HepG2 (cell line): ENCODE measurements around the gene BTAF1. TPM values are rescaled to one million over a fixed set of nuclear protein-coding genes. Genes with fewer than 3 reads are reported as not detected.
A peak's percentile ranks its signal among the peaks of the same experiment; 100 is the strongest.

Source experiments
- AGO2 ChIP-seq: fragments of 200-400 bp; formaldehyde crosslinking; optimal IDR thresholded peaks from 2 replicates; pipeline ENCODE3; 2017; ENCODE audit warnings: mild to moderate bottlenecking, low read depth, low read length, moderate library complexity
- ATAD3A ChIP-seq: sonication (generic); formaldehyde crosslinking; IDR thresholded peaks from 2 replicates; pipeline ENCODE4 v1.4.0; 2020; ENCODE audit warnings: missing genetic modification reagents
- BCL3 ChIP-seq: sonication (generic); formaldehyde crosslinking; IDR thresholded peaks from 2 replicates; pipeline ENCODE4 v1.5.1; 2020; ENCODE audit warnings: mild to moderate bottlenecking, missing genetic modification reagents, moderate library complexity
- DMAP1 ChIP-seq: IDR thresholded peaks from 2 replicates; pipeline ENCODE4 v1.6.1; 2016
- GATAD2A ChIP-seq: IDR thresholded peaks from 2 replicates; pipeline ENCODE4 v1.6.1; 2016
- NAIF1 ChIP-seq: sonication (generic); formaldehyde crosslinking; IDR thresholded peaks from 2 replicates; pipeline ENCODE4 v1.5.0; 2020; ENCODE audit warnings: mild to moderate bottlenecking, missing genetic modification reagents, borderline replicate concordance
- NFE2 ChIP-seq: sonication (generic); formaldehyde crosslinking; IDR thresholded peaks from 2 replicates; pipeline ENCODE4 v1.4.0; 2020; ENCODE audit warnings: missing genetic modification reagents
- REPIN1 ChIP-seq: sonication (generic); formaldehyde crosslinking; IDR thresholded peaks from 2 replicates; pipeline ENCODE4 v1.8.0; 2022; ENCODE audit warnings: missing genetic modification reagents, low read depth, mild to moderate bottlenecking, borderline replicate concordance
- REST ChIP-seq, 2 experiments: IDR thresholded peaks; 2 replicates each; pipeline ENCODE4 v1.6.1; 2011 to 2012; ENCODE audit warnings: low read length in 2 of 2, borderline replicate concordance in 1 of 2, low read depth in 1 of 2, mild to moderate bottlenecking in 1 of 2, moderate library complexity in 1 of 2
- SIX4 ChIP-seq: sonication (generic); formaldehyde crosslinking; IDR thresholded peaks from 2 replicates; pipeline ENCODE4 v1.4.0; 2020; ENCODE audit warnings: missing genetic modification reagents
- SOX13 ChIP-seq, 3 experiments: fragments of 450-650 bp in 1 of 3; sonication (generic) in 1 of 3; formaldehyde crosslinking in 1 of 3; IDR thresholded peaks in 2 of 3; conservative IDR thresholded peaks in 1 of 3; 2 replicates each; pipeline versions ENCODE4 v1.5.0 to v1.6.1; 2016 to 2020; ENCODE audit warnings: antibody characterized with exemption in 1 of 3, mild to moderate bottlenecking in 1 of 3, missing compliant biosample characterization in 1 of 3, missing genetic modification reagents in 1 of 3, moderate library complexity in 1 of 3
- ZBTB20 ChIP-seq: sonication (generic); formaldehyde crosslinking; IDR thresholded peaks from 2 replicates; pipeline ENCODE4 v1.8.1; 2023; ENCODE audit warnings: missing genetic modification reagents, low read depth, mild to moderate bottlenecking, borderline replicate concordance
- ZNF547 ChIP-seq: sonication (generic); formaldehyde crosslinking; IDR thresholded peaks from 2 replicates; pipeline ENCODE4 v1.5.1; 2020; ENCODE audit warnings: mild to moderate bottlenecking, missing genetic modification reagents
- ZNF678 ChIP-seq: sonication (generic); formaldehyde crosslinking; IDR thresholded peaks from 2 replicates; pipeline ENCODE4 v1.4.0; 2020; ENCODE audit warnings: mild to moderate bottlenecking, missing genetic modification reagents
- polyA plus RNA-seq, 8 experiments: library from polyadenylated mRNA; depleted of rRNA in 3 of 8; stranded (reverse) in 7 of 8; unstranded in 1 of 8; fragments of >200 nt; fragmentation: Illumina TruSeq in 4 of 8; extraction: Trizol in 4 of 8; gene quantifications; 2 replicates each; pipeline versions ENCODE4 v1.2.1 to v1.2.3, GENCODE V29; 2011 to 2016; ENCODE audit warnings: low read depth in 4 of 8, missing spikeins in 1 of 8, mixed read lengths in 1 of 8; ENCODE audit not compliant: insufficient read depth in 1 of 8
- total RNA-seq, 5 experiments: library from RNA; depleted of rRNA; stranded (reverse); fragments of >200 nt; fragmentation: Illumina TruSeq; extraction: Trizol; gene quantifications; 2 replicates each; pipeline ENCODE4 v1.2.3, GENCODE V29; 2016; ENCODE audit warnings: low read depth in 1 of 5
- TF ChIP-seq, protein P1 (sequence below): IDR thresholded peaks from 2 replicates; pipeline ENCODE4 v1.6.1; 2018; ENCODE audit warnings: missing genetic modification reagents
- TF ChIP-seq, protein P2 (sequence below): IDR thresholded peaks from 2 replicates; pipeline ENCODE4 v1.6.1; 2018; ENCODE audit warnings: missing genetic modification reagents, mild to moderate bottlenecking, missing compliant biosample characterization
- TF ChIP-seq, protein P3 (sequence below), 2 experiments: sonication (generic) in 1 of 2; formaldehyde crosslinking in 1 of 2; IDR thresholded peaks; 2 replicates each; pipeline versions ENCODE4 v1.4.0 to v1.6.1; 2018 to 2020; ENCODE audit warnings: missing genetic modification reagents in 2 of 2, borderline replicate concordance in 1 of 2, low read depth in 1 of 2, mild to moderate bottlenecking in 1 of 2, missing biosample characterization in 1 of 2

BTAF1 gene
- total and polyA plus RNA-seq, 2 of the 13 experiments (the other 11 are each of a cell fraction or from before 2014, with no cell fraction given), result 38.6 to 54.1 TPM

GRCh38 chr10:91908337-91909116 is 15.0 kb upstream of the BTAF1 start (continued):
- peak; percentile 70; the same call in 1 of the 2 replicates for TF ChIP-seq BCL3 (CRISPR knock-in tag)
- peak; percentile 68 for TF ChIP-seq AGO2
- TF ChIP-seq, protein P1, sequence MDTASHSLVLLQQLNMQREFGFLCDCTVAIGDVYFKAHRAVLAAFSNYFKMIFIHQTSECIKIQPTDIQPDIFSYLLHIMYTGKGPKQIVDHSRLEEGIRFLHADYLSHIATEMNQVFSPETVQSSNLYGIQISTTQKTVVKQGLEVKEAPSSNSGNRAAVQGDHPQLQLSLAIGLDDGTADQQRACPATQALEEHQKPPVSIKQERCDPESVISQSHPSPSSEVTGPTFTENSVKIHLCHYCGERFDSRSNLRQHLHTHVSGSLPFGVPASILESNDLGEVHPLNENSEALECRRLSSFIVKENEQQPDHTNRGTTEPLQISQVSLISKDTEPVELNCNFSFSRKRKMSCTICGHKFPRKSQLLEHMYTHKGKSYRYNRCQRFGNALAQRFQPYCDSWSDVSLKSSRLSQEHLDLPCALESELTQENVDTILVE (CRISPR knock-in tag), result 0 out of 2 replicates have a peak, but pooled peaks have one; percentile 15
- no peak for TF ChIP-seq SOX13 (IDR thresholded peaks at IDR 0.05)
- peak in 1 of 2 experiments; percentile 38; a peak in 2 of 4 replicates for TF ChIP-seq SOX13 (CRISPR knock-in tag; conservative IDR thresholded peaks at IDR 0.05 in 1 of 2, IDR thresholded peaks at IDR 0.05 in 1 of 2)
- TF ChIP-seq GATAD2A (CRISPR knock-in tag), result peak; percentile 61
- TF ChIP-seq NFE2, result no peak
- 0 out of 4 replicates have a peak, but pooled peaks of 1 of the 2 experiments have one; percentile 13 for TF ChIP-seq REST (IDR thresholded peaks at IDR 0.05; ENCODE audit: borderline replicate concordance in 1 of 2, low read depth in 1 of 2, low read length in 2 of 2)
- TF ChIP-seq REPIN1 (CRISPR knock-in tag), result peak; percentile 72; the same call in 1 of the 2 replicates
- TF ChIP-seq, protein P2, sequence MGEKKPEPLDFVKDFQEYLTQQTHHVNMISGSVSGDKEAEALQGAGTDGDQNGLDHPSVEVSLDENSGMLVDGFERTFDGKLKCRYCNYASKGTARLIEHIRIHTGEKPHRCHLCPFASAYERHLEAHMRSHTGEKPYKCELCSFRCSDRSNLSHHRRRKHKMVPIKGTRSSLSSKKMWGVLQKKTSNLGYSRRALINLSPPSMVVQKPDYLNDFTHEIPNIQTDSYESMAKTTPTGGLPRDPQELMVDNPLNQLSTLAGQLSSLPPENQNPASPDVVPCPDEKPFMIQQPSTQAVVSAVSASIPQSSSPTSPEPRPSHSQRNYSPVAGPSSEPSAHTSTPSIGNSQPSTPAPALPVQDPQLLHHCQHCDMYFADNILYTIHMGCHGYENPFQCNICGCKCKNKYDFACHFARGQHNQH (CRISPR knock-in tag), result peak; percentile 91
- peak; percentile 89 for TF ChIP-seq ZNF547 (CRISPR knock-in tag)
- peak; percentile 95 for TF ChIP-seq NAIF1 (CRISPR knock-in tag)
- 0 out of 2 replicates have a peak, but pooled peaks have one; percentile 60 for TF ChIP-seq ZNF678
- TF ChIP-seq SIX4, result 0 out of 2 replicates have a peak, but pooled peaks have one; percentile 33
- TF ChIP-seq, protein P3, sequence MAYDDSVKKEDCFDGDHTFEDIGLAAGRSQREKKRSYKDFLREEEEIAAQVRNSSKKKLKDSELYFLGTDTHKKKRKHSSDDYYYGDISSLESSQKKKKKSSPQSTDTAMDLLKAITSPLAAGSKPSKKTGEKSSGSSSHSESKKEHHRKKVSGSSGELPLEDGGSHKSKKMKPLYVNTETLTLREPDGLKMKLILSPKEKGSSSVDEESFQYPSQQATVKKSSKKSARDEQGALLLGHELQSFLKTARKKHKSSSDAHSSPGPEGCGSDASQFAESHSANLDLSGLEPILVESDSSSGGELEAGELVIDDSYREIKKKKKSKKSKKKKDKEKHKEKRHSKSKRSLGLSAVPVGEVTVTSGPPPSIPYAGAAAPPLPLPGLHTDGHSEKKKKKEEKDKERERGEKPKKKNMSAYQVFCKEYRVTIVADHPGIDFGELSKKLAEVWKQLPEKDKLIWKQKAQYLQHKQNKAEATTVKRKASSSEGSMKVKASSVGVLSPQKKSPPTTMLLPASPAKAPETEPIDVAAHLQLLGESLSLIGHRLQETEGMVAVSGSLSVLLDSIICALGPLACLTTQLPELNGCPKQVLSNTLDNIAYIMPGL (CRISPR knock-in tag; IDR thresholded peaks at IDR 0.05; ENCODE audit: borderline replicate concordance in 1 of 2, low read depth in 1 of 2), result peak; percentile 93 to 97
- 0 out of 2 replicates have a peak, but pooled peaks have one; percentile 63 for TF ChIP-seq ATAD3A (CRISPR knock-in tag)
- peak; percentile 91 for TF ChIP-seq DMAP1 (CRISPR knock-in tag)
- no peak for TF ChIP-seq ZBTB20 (CRISPR knock-in tag)
